HEK293 (cell line): ENCODE data around the gene RBBP5.
A peak's percentile ranks its signal among the peaks of the same experiment; 100 is the strongest.

Experiments
- CTCF ChIA-PET: fragments of 350-600 bp; formaldehyde crosslinking; extraction: SDS; loops from one replicate; lab custom pipeline; 2021; ENCODE audit warnings: antibody characterized with exemption; lab: Yijun Ruan, JAX
- POLR2A ChIA-PET: fragments of 300-600 bp; formaldehyde crosslinking; extraction: SDS; loops from one replicate; lab custom pipeline; 2020; ENCODE audit warnings: antibody characterized with exemption, inconsistent platforms; lab: Yijun Ruan, JAX
- H3K27ac ChIP-seq: fragments of 200-500 bp; sonication (Bioruptor generic); 2 replicates; pipeline ENCODE4 v1.5.1; 2014; ENCODE audit warnings: low read depth, low read length, control low read depth, inconsistent platforms; ENCODE audit errors: extremely low read depth
- H3K36me3 ChIP-seq, 2 experiments: fragments of 200-500 bp in 1 of 2; sonication (Bioruptor generic) in 1 of 2; 1 replicate in 1 of 2; 2 replicates in 1 of 2; pipeline ENCODE4 v1.5.1; 2014 to 2017; ENCODE audit warnings: inconsistent platforms in 2 of 2, low read length in 2 of 2; ENCODE audit not compliant: control insufficient read depth in 2 of 2, insufficient read depth in 1 of 2
- H3K4me1 ChIP-seq: fragments of 200-500 bp; sonication (Bioruptor generic); 2 replicates; pipeline ENCODE4 v1.5.1; 2014; ENCODE audit warnings: mild to moderate bottlenecking, low read length, inconsistent platforms; ENCODE audit not compliant: control insufficient read depth, insufficient read depth
- H3K4me3 ChIP-seq: 2 replicates; pipeline ENCODE4 v1.5.1; 2011; ENCODE audit warnings: low read depth, mild to moderate bottlenecking, control low read depth, low read length, moderate library complexity
- H3K9me3 ChIP-seq: fragments of 200-500 bp; sonication (Bioruptor generic); 2 replicates; pipeline ENCODE4 v1.5.1; 2014; ENCODE audit warnings: low read depth, low read length, inconsistent platforms; ENCODE audit not compliant: control insufficient read depth, insufficient read depth
- KLF8 ChIP-seq: fragments of 450-650 bp; formaldehyde crosslinking; IDR thresholded peaks from 2 replicates; pipeline ENCODE4 v1.5.1; 2016; ENCODE audit warnings: missing biosample characterization, missing genetic modification characterization
- WT1 ChIP-seq: fragments of 450-650 bp; formaldehyde crosslinking; IDR thresholded peaks from 2 replicates; pipeline ENCODE4 v1.5.1; 2016; ENCODE audit warnings: missing biosample characterization, missing genetic modification characterization
- ZBTB17 ChIP-seq: fragments of 450-650 bp; formaldehyde crosslinking; IDR thresholded peaks from 2 replicates; pipeline ENCODE4 v1.5.1; 2016; ENCODE audit warnings: missing biosample characterization, missing genetic modification characterization
- ZFP41 ChIP-seq: fragments of 450-650 bp; formaldehyde crosslinking; IDR thresholded peaks from 2 replicates; pipeline ENCODE4 v1.5.1; 2016; ENCODE audit warnings: missing biosample characterization, missing genetic modification characterization, borderline replicate concordance
- ZFP69B ChIP-seq: fragments of 450-650 bp; formaldehyde crosslinking; IDR thresholded peaks from 2 replicates; pipeline ENCODE4 v1.5.1; 2016; ENCODE audit warnings: missing biosample characterization, missing genetic modification characterization
- ZNF112 ChIP-seq: fragments of 450-650 bp; formaldehyde crosslinking; IDR thresholded peaks from 2 replicates; pipeline ENCODE4 v1.5.0; 2017; ENCODE audit warnings: missing biosample characterization, missing genetic modification characterization
- ZNF16 ChIP-seq: fragments of 450-650 bp; formaldehyde crosslinking; IDR thresholded peaks from 2 replicates; pipeline ENCODE4 v1.5.1; 2016; ENCODE audit warnings: low read depth, missing biosample characterization, missing genetic modification characterization
- ZNF174 ChIP-seq: fragments of 450-650 bp; formaldehyde crosslinking; IDR thresholded peaks from 2 replicates; pipeline ENCODE4 v1.5.0; 2017; ENCODE audit warnings: missing biosample characterization, mild to moderate bottlenecking, missing genetic modification characterization
- ZNF202 ChIP-seq: fragments of 450-650 bp; formaldehyde crosslinking; IDR thresholded peaks from 2 replicates; pipeline ENCODE4 v1.5.1; 2016; ENCODE audit warnings: missing biosample characterization, missing genetic modification characterization, borderline replicate concordance
- ZNF23 ChIP-seq: fragments of 450-650 bp; formaldehyde crosslinking; IDR thresholded peaks from 2 replicates; pipeline ENCODE4 v1.5.1; 2016; ENCODE audit warnings: missing biosample characterization, missing genetic modification characterization, borderline replicate concordance
- ZNF239 ChIP-seq: fragments of 450-650 bp; formaldehyde crosslinking; IDR thresholded peaks from 2 replicates; pipeline ENCODE4 v1.5.1; 2016; ENCODE audit warnings: missing biosample characterization, missing genetic modification characterization
- ZNF37A ChIP-seq: fragments of 450-650 bp; IDR thresholded peaks from 2 replicates; pipeline ENCODE4 v1.5.1; 2018; ENCODE audit warnings: missing biosample characterization, missing genetic modification characterization
- ZNF391 ChIP-seq: fragments of 450-650 bp; formaldehyde crosslinking; IDR thresholded peaks from 2 replicates; pipeline ENCODE4 v1.5.1; 2016; ENCODE audit warnings: low read depth, missing biosample characterization, missing genetic modification characterization, borderline replicate concordance
- ZNF561 ChIP-seq: fragments of 450-650 bp; IDR thresholded peaks from 2 replicates; pipeline ENCODE4 v1.5.1; 2018; ENCODE audit warnings: missing biosample characterization, missing genetic modification characterization, borderline replicate concordance
- ZNF645 ChIP-seq: fragments of 450-650 bp; formaldehyde crosslinking; IDR thresholded peaks from 2 replicates; pipeline ENCODE4; 2016; ENCODE audit warnings: missing biosample characterization, missing genetic modification characterization

The RBBP5 gene

GRCh38 chr1:205038132-205038786 lies 83.5 kb downstream of the RBBP5 start:
- ChIA-PET POLR2A (no interaction called here), CTCF (interaction anchor here (0.6 to 3.2 kb wide), 2 partner anchors 24 to 50 kb away, joined by 3 to 20 read pairs; no protein-coding TSS in a partner anchor)
- Histone ChIP-seq H3K27ac (no peak overlapping the region), H3K36me3 (no peaks in the 10 kb centered on the region), H3K4me3 (no peak overlapping the region), H3K9me3 (no peaks in the 10 kb centered on the region), H3K4me1 (no peaks in the 10 kb centered on the region)
- TF ChIP-seq ZNF391: no peak
- TF ChIP-seq ZNF645 (tag by site-specific recombination): no peak
- no peak for TF ChIP-seq KLF8 (tag by site-specific recombination)
- no peak for TF ChIP-seq ZNF239 (tag by site-specific recombination)
- no peak for TF ChIP-seq ZNF16 (tag by site-specific recombination)
- TF ChIP-seq ZNF37A (tag by site-specific recombination): no peak
- TF ChIP-seq ZNF561 (tag by site-specific recombination): no peak
- TF ChIP-seq ZFP41 (tag by site-specific recombination): no peak
- TF ChIP-seq ZNF174 (tag by site-specific recombination): no peak
- no peak for TF ChIP-seq ZFP69B (tag by site-specific recombination)
- no peak for TF ChIP-seq ZNF202
- no peak for TF ChIP-seq ZNF23
- TF ChIP-seq ZNF112 (tag by site-specific recombination): no peak
- TF ChIP-seq, all 188 proteins: peak for 0

GRCh38 chr1:205037539-205037938 lies 84.2 kb downstream of the RBBP5 start:
- Histone ChIP-seq H3K4me1 (no peaks in the 10 kb centered on the region), H3K27ac (no peak overlapping the region), H3K4me3 (no peak overlapping the region)
- POLR2A ChIA-PET: no interaction called here
- TF ChIP-seq ZBTB17 (peak; percentile 93), WT1 (tag by site-specific recombination) (no peak)
- TF ChIP-seq, all 188 proteins: peak for 1
- H3K9me3 ChIP-seq: no peaks in the 10 kb centered on the region
- CTCF ChIA-PET: interaction anchor here (3.2 kb wide), 1 partner anchor 25 kb away, joined by 20 read pairs; no protein-coding TSS in a partner anchor
- no peaks in the 10 kb centered on the region for H3K36me3 ChIP-seq
